Kidney epithelial cell (primary cell): ENCODE measurements around the gene ALG9. TPM values are rescaled to one million over a fixed set of nuclear protein-coding genes. Genes with fewer than 3 reads are reported as not detected.

Experiments
- DNase-seq: peaks from one replicate; pipeline ENCODE4 v3.0.0-alpha.2; 2010; ENCODE audit warnings: low read depth
- H3K27me3 ChIP-seq: 2 replicates; pipeline ENCODE4 v1.6.0; 2011; ENCODE audit warnings: low read length; ENCODE audit not compliant: control insufficient read depth, insufficient read depth
- H3K36me3 ChIP-seq: 2 replicates; pipeline ENCODE4 v1.5.1; 2011; ENCODE audit warnings: low read length; ENCODE audit not compliant: control insufficient read depth, insufficient read depth
- H3K4me3 ChIP-seq: 2 replicates; pipeline ENCODE4 v1.5.1; 2011; ENCODE audit warnings: low read depth, mild to moderate bottlenecking, control low read depth, low read length
- total RNA-seq: library from RNA; depleted of rRNA; stranded (reverse); fragments of >200 nt; gene quantifications from 2 replicates; pipeline ENCODE4 v1.2.3, GENCODE V29; 2015
- TF ChIP-seq, protein P1 (sequence below): IDR thresholded peaks from 2 replicates; pipeline ENCODE4 v1.5.1; 2011; ENCODE audit warnings: mild to moderate bottlenecking, moderate library complexity, low read length, control low read depth, inconsistent platforms; ENCODE audit not compliant: insufficient read depth, poor library complexity, severe bottlenecking

The ALG9 gene
- total RNA-seq, 1 donor from 2014 or later = 33.8 TPM

DNA sequence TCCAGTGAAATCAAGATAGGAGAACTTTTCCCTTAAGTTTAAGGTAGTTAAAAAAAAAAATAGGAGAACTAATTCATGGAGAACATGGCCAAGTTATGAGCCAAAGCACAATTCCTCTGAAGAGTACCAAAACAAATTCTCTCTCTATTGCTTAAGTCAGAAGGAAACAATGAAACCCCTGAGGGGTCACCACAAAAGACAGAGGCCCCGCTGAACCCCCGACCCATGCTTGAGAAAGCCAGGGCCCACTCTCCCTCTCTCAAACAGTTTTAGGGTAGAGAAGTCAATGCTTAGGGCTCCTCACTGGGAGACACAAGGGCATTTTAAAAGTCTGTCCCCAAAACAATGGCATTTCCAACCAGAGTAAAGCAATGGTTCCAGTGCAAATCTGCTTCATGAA is 132.1 kb downstream of the ALG9 start:
- DNase-seq = no peak
- TF ChIP-seq, protein P1, sequence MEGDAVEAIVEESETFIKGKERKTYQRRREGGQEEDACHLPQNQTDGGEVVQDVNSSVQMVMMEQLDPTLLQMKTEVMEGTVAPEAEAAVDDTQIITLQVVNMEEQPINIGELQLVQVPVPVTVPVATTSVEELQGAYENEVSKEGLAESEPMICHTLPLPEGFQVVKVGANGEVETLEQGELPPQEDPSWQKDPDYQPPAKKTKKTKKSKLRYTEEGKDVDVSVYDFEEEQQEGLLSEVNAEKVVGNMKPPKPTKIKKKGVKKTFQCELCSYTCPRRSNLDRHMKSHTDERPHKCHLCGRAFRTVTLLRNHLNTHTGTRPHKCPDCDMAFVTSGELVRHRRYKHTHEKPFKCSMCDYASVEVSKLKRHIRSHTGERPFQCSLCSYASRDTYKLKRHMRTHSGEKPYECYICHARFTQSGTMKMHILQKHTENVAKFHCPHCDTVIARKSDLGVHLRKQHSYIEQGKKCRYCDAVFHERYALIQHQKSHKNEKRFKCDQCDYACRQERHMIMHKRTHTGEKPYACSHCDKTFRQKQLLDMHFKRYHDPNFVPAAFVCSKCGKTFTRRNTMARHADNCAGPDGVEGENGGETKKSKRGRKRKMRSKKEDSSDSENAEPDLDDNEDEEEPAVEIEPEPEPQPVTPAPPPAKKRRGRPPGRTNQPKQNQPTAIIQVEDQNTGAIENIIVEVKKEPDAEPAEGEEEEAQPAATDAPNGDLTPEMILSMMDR = no peak
- H3K36me3 ChIP-seq = peaks cover 4% of the 10 kb centered on the region

DNA sequence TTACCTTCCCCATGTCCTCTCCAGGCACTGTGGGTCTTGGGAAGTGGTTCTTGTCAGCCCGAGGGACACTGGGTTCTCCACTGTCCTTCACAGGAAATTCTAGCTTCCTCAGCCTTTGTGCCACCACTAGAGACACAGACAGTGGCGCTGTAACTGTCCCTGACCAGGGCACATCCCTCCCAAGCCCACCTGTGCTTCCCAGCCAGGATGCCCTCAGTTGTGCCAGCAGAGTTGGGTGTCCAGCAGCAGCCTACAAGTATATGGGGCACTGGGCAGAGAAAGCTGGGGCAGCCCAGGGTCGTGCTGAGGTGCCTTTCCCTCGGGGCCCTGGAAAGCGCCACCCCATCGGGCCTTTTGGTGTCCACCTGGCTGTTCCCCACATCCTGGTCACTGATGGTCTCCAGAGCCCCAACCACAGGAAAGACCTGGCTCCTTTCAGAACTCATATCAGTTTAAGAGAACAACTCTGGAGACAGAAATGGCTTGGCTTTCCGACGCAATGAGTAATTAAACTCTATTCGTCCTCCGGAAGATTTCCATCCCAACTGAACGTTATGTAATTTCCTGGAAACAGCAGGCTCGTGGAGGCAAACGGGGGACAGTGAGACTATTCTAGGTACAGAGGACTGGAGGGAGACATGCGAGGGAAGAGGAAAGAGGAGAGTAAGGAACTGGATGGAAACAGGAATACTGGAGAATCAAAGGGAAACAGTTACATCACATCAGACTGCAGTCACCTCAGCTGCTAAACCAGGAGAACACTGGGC is 133.8 kb downstream of the ALG9 start:
- no peaks in the 10 kb centered on the region for H3K36me3 ChIP-seq
- DNase-seq = no peak
- TF ChIP-seq, protein P1 = no peak
- no peak overlapping the region for H3K4me3 ChIP-seq
- H3K27me3 ChIP-seq = no peaks in the 10 kb centered on the region

More for the DNA sequence above, 132.1 kb downstream of the ALG9 start:
- Histone ChIP-seq H3K4me3 (no peak overlapping the region), H3K27me3 (no peaks in the 10 kb centered on the region)

GRCh38 chr11:111736621-111737443 is 134.5 kb downstream of the ALG9 start:
- TF ChIP-seq, protein P1 = no peak
- no peak overlapping the region for H3K4me3 ChIP-seq
- DNase-seq = no peak
- H3K27me3 ChIP-seq = no peaks in the 10 kb centered on the region
- H3K36me3 ChIP-seq = no peaks in the 10 kb centered on the region

Other genes with a start within 250 kb of the ALG9 start
- 27.9 and 34.5 TPM in 2 replicates for gene PPP2R1B, start 105.2 kb downstream of the ALG9 start, total RNA-seq
- 2.7 and 3.7 TPM in 2 replicates for gene FDXACB1, start 7.6 kb upstream of the ALG9 start, total RNA-seq
- 16.8 and 24.8 TPM in 2 replicates for gene CFAP68, start 8.0 kb upstream of the ALG9 start, total RNA-seq
- 23.9 and 43.5 TPM in 2 replicates for gene CRYAB, start 40.2 kb upstream of the ALG9 start, total RNA-seq
- gene HSPB2, start 41.2 kb upstream of the ALG9 start, total RNA-seq = 0.21 and 0.62 TPM in 2 replicates
- gene C11orf52, start 47.3 kb upstream of the ALG9 start, total RNA-seq = 3.1 and 5.0 TPM in 2 replicates
- gene DIXDC1, start 65.8 kb upstream of the ALG9 start, total RNA-seq = 13.2 and 14.4 TPM in 2 replicates
- gene DLAT, start 153.8 kb upstream of the ALG9 start, total RNA-seq = 33.4 and 42.1 TPM in 2 replicates
- 0.92 and 1.4 TPM in 2 replicates for gene PIH1D2, start 202.4 kb upstream of the ALG9 start, total RNA-seq
- gene NKAPD1, start 202.7 kb upstream of the ALG9 start, total RNA-seq = 17.0 and 21.7 TPM in 2 replicates
- gene TIMM8B, start 215.2 kb upstream of the ALG9 start, total RNA-seq = 24.8 and 42.3 TPM in 2 replicates
- 67.8 and 69.7 TPM in 2 replicates for gene SDHD, start 215.3 kb upstream of the ALG9 start, total RNA-seq